ENCODE data around the gene TDP2. TPM values are rescaled to one million over a fixed set of nuclear protein-coding genes. Genes with fewer than 3 reads are reported as not detected.
"Not testable (repeated sequence)": the region's sequence is repeated elsewhere in the genome, so short reads cannot be mapped to it uniquely, and the experiment has no call there.

The TDP2 gene
- total RNA-seq, 1 donor from 2014 or later, result 24.8 TPM

DNA sequence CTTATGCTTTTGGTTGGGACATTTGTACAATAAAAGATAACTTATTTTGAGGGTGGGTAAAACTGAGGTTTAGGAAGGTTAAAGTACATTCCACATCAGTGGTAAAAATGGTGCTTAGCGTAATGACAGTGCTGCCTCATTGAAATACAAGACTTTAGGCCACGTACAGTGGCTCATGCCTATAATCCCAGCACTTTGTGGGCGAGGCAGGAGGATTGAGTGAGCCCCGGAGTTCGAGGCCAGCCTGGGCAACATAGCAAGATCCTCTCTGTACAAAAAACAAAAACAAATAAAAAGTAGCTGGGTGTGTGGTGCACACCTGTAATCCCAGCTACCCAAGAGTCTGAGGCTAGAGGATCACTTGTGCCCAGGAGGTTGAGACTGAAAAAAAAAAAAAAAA lies 18.4 kb downstream of the TDP2 start:
- no peaks in the 10 kb centered on the region for H3K9me3 Mint-ChIP-seq
- peaks cover 10% of the 10 kb centered on the region for H3K36me3 Mint-ChIP-seq
- TF ChIP-seq CTCF (IDR thresholded peaks at IDR 0.05; ENCODE audit: unreplicated experiment), result no peak
- peaks cover 29% of the 10 kb centered on the region for H3K27me3 Mint-ChIP-seq (ENCODE audit: low read depth)
- H3K27ac Mint-ChIP-seq, result no peak overlapping the region
- H3K4me3 Mint-ChIP-seq, result no peak overlapping the region
- peaks cover 11% of the 10 kb centered on the region for H3K4me1 Mint-ChIP-seq
- DNase-seq (ENCODE audit: low spot score in 2 of 2, unreplicated experiment in 2 of 2), result no peak

DNA sequence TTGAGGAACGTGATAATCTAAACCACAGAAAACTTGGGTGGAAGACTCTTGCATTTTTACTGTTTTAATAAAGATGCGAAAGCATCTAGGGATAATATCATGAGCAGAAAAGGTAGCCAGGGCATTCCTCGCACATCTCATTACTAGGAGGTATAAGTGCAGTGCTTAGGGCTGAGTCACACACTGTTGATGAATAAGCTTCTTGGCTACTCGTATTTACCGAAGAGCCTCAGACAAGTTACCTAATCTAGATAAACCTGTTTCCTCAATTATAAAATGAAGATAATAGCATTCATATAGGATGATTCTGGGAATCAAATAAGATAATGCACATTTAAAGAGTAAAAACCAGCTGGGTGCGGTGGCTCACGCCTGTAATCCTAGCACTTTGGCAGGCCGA lies 19.9 kb downstream of the TDP2 start:
- peak overlapping the region; percentile 75 for H3K4me3 Mint-ChIP-seq
- TF ChIP-seq CTCF (IDR thresholded peaks at IDR 0.05; ENCODE audit: unreplicated experiment), result no peak
- peaks cover 31% of the 10 kb centered on the region for H3K27me3 Mint-ChIP-seq (ENCODE audit: low read depth)
- H3K27ac Mint-ChIP-seq, result no peak overlapping the region
- peaks cover 2% of the 10 kb centered on the region for H3K36me3 Mint-ChIP-seq
- DNase-seq (ENCODE audit: low spot score in 2 of 2, unreplicated experiment in 2 of 2), result no peak
- no peaks in the 10 kb centered on the region for H3K9me3 Mint-ChIP-seq
- peaks cover 11% of the 10 kb centered on the region for H3K4me1 Mint-ChIP-seq

- no peak for TF ChIP-seq CTCF (IDR thresholded peaks at IDR 0.05; ENCODE audit: unreplicated experiment)
- peaks cover 11% of the 10 kb centered on the region for H3K4me1 Mint-ChIP-seq
- H3K9me3 Mint-ChIP-seq, result peaks cover 7% of the 10 kb centered on the region
- H3K27ac Mint-ChIP-seq, result no peak overlapping the region
- no peak overlapping the region for H3K4me3 Mint-ChIP-seq
- DNase-seq (ENCODE audit: low spot score in 2 of 2, unreplicated experiment in 2 of 2), result no peak
- H3K36me3 Mint-ChIP-seq, result no peaks in the 10 kb centered on the region
- H3K27me3 Mint-ChIP-seq (ENCODE audit: low read depth), result peaks cover 38% of the 10 kb centered on the region
Measured at GRCh38 chr6:24644377-24644776, 22.3 kb downstream of the TDP2 start.

- Mint-ChIP-seq H3K36me3 (no peaks in the 10 kb centered on the region), H3K27ac (no peak overlapping the region), H3K9me3 (peaks cover 11% of the 10 kb centered on the region), H3K4me3 (no peak overlapping the region), H3K27me3 (ENCODE audit: low read depth) (peaks cover 38% of the 10 kb centered on the region), H3K4me1 (peaks cover 11% of the 10 kb centered on the region)
- TF ChIP-seq CTCF (IDR thresholded peaks at IDR 0.05; ENCODE audit: unreplicated experiment), result no peak
- DNase-seq (ENCODE audit: low spot score in 2 of 2, unreplicated experiment in 2 of 2), result no peak
Measured at GRCh38 chr6:24643920-24644319, 22.8 kb downstream of the TDP2 start.

DNA sequence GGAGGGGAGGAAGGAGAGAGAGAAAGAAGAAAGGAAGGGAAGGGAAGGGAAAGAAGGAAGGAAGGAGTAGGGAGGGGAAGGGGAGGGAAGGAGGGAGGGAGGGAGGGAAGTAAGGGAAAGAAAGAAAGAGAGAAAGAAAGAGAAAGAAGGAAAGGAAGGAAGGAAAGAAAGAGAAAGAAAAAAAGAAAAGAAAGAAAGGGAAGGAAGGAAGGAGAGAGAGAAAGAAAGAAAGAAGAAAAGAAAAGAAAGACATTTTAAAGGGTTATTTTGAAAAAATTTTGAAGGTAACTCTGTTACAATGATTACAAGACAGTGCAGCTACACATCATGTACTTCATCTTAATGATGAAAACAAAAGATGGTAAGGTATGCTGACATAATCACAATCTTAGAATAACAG lies 24.6 kb downstream of the TDP2 start:
- no peak for TF ChIP-seq CTCF (IDR thresholded peaks at IDR 0.05; ENCODE audit: unreplicated experiment)
- H3K4me3 Mint-ChIP-seq, result no peak overlapping the region
- no peak overlapping the region for H3K27ac Mint-ChIP-seq
- DNase-seq (ENCODE audit: low spot score in 2 of 2, unreplicated experiment in 2 of 2), result no peak
- H3K27me3 Mint-ChIP-seq (ENCODE audit: low read depth), result peaks cover 38% of the 10 kb centered on the region
- peaks cover 22% of the 10 kb centered on the region for H3K9me3 Mint-ChIP-seq
- no peaks in the 10 kb centered on the region for H3K36me3 Mint-ChIP-seq
- H3K4me1 Mint-ChIP-seq, result peaks cover 11% of the 10 kb centered on the region

- H3K9me3 Mint-ChIP-seq, result peaks cover 22% of the 10 kb centered on the region
- not testable (repeated sequence) for DNase-seq (ENCODE audit: low spot score in 2 of 2, unreplicated experiment in 2 of 2); H3K27ac Mint-ChIP-seq; H3K36me3 Mint-ChIP-seq; H3K4me3 Mint-ChIP-seq; H3K4me1 Mint-ChIP-seq
- H3K27me3 Mint-ChIP-seq (ENCODE audit: low read depth), result peaks cover 31% of the 10 kb centered on the region
Measured at GRCh38 chr6:24640631-24641030, 26.1 kb downstream of the TDP2 start.
